C1 segment of cervical spinal cord (tissue), 14 donors: ENCODE data around the gene OLFM1.
A peak's percentile ranks its signal among the peaks of the same experiment; 100 is the strongest.

Source experiments
- DNase-seq, 14 donors: peaks; one replicate each; lab custom pipeline; 2025; lab: John Stamatoyannopoulos, UW

The OLFM1 gene

GRCh38 chr9:135088979-135089847 lies 1.7 kb downstream of the OLFM1 start:
- DNase-seq, result peak in 1 of 14 donors; percentile 69

- no peak for DNase-seq
These were observed 2.6 kb downstream of the OLFM1 start for GRCh38 chr9:135090081-135090480.

DNA sequence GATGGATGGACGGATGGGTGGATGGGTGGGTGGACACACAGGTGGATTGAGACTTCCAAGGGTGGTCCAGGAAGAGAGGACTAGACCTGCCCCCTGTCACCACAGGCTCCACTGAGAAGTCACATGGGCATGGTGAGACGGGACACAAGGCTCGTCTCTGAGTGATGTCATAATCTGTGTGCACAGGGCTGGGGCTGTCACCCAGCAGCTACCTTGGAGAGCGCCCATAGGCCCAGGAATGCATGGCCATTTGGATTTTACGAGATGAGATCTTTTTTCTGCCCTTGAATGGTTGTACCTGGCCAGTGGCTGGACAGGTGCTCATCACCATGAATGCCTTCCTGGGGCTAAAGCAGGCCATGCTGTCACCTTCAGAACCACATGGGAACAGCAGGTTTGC lies 3.1 kb downstream of the OLFM1 start:
- DNase-seq, result no peak

- DNase-seq, result no peak
These were observed 4.1 kb downstream of the OLFM1 start for GRCh38 chr9:135091545-135091944.

DNA sequence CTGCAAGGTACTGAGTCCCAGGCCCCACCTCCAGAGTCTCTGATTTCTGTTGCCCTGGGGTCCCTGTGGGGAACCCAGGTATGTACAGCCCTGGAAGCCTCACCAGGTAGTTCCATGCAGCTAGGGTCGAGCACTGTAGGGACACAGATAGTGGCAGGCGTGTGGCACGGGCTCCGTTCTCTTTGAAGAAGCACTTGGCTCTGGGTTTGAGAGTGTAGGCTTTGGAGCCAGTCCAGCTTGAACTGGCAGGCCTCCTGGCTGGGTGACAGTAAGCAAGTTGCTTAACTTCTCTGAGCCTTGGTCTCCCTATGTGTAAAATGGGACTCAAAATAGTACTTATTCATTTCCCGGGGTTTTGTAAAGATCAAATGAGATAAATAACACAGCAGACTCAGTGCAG lies 5.6 kb downstream of the OLFM1 start:
- DNase-seq, result no peak

DNA sequence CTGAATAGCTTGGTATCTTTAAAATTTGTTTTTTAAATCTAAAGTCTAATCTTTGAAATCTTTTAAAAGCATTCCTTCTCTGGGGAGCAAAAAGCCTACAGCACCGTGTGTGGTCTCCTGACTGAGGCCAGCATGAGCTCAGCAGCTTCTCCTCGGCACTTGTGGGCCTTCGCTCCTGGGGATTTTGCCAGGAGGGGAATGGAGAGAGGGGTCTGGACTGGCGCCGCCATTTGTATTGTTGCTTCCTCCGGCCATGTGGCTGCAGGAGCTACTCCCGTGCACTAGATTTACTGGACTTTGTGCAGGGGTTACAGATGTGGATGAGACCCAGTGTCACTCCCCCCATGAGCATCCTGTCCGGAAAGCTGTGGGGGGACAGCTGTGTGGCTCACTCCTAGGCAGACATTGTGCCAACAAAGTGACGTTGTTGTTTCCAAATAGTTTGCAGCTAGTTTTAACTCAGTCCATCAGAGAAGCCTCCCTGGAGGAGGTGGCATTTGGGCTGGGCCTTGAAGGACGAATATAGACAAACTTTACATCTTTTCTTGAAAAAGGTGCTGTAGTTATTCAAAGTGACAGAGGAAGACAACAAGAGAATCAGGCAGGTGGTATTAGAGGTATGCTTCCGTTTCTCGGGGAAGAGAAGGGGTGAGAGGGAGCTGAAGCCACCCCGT lies 6.6 kb downstream of the OLFM1 start:
- no peak for DNase-seq

DNA sequence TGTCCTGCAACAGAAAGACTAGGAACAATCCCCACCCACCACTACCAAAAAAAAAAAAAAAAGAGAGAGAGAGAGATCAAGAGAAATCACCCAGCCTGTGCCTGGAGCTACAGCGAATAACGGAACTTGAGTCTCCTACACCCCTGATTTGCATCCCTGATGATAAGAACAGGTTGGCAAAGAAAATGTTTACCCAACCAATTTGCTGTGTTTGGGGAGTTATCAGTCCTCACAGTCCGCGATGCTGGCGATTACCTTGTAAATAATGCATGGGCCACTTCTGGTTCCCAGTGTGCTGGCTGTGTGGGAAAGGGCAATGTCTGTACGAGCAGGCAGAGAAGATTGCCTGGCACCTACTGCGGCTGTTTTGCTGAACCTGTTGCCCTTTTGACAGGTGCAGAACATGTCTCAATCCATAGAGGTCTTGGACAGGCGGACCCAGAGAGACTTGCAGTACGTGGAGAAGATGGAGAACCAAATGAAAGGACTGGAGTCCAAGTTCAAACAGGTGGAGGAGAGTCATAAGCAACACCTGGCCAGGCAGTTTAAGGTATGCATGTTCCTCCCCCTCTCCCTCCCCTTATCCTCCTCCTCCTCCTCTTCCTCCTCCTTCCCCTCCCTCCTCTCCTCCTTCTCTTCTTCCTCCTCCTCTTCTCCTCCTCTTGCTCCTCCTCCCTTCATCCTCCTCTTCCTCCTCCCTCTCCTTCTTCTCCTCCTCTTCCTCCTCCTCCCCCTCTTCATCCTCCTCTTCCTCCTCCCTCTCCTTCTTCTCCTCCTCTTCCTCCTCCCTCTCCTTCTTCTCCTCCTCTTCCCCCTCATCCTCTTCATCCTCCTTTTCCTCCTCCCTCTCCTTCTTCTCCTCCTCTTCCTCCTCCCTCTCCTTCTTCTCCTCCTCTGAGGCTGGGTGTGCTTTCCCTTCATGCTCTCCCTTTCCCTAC lies 8.3 kb downstream of the OLFM1 start:
- DNase-seq, result no peak

DNA sequence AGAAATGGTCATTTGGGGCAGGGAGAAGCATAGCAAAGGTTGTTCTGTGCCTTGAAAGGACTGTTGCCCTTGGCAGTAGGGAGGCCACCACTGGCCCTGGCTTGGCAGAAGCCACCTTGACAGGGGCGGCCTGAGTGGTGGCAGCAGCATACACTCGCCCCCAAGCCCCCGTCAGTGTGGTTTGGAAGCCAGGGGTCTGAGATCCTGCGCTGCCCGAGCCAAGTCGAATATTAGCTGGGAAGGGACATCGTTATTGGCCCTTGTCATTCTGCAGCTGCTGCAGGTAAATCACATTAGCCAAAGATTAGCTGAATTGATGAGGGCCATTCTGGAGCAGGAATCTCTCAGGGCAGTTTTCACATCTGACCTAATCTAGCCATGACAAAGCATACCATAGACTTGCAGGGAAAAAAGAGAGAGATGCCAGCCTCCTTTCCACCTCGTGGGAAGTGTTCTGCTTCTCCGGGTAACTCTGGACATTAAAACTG lies 9.0 kb downstream of the OLFM1 start:
- DNase-seq, result no peak

GRCh38 chr9:135098400-135099105 lies 11.1 kb downstream of the OLFM1 start:
- no peak for DNase-seq

GRCh38 chr9:135099574-135099973 lies 12.1 kb downstream of the OLFM1 start:
- no peak for DNase-seq

- DNase-seq, result peak in 1 of 14 donors; percentile 35
These were observed 12.8 kb downstream of the OLFM1 start for GRCh38 chr9:135100241-135100681.

GRCh38 chr9:135100725-135101410 lies 13.4 kb downstream of the OLFM1 start:
- DNase-seq, result no peak

DNA sequence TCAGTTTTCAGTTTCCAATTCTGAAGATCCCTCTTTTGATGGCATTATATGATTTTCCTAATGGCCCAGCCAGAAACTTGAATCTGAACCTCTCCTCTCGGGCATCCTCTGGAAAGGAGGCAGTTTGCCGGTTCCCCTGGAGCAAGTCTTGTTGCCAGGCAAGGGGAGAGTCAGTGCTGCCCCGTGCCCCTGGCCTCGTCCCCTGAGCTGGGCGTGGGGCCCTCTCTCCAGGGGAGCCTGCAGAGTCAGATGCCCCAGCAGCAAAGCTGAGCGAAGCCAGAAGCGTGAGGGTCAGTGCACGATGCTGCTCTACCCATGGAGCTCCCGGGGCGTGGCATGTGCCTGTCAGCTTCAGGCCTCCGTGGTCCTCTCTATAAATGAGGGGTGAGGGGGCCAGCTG lies 14.0 kb downstream of the OLFM1 start:
- DNase-seq, result peak in 6 of 14 donors; percentile 9 to 29 (median 24)

- DNase-seq, result no peak
These were observed 14.5 kb downstream of the OLFM1 start for GRCh38 chr9:135101926-135102325.

DNA sequence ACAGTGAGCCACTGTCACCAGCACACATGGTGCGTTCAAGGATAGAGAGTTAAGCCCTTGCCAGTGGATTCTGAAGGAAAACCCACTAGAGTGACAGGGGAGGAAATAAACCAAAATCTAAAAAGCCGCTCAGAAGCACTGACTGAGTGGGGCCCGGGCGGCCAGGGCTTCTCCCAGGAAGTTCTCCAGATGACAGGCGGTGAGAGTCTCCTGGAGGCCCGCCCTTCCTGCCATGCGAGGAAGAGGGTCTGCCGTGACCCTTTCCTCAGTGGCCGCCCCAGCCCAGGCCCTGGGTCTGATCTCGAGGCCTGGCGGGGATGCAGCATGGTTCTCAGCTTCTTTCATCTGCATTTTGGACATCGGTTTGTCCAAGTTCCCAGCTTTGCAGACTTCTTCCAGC lies 14.9 kb downstream of the OLFM1 start:
- no peak for DNase-seq

- peak in 6 of 14 donors; percentile 11 to 97 (median 28) for DNase-seq
These were observed 15.6 kb downstream of the OLFM1 start for GRCh38 chr9:135103001-135103446.

- DNase-seq, result peak in 1 of 14 donors; percentile 71
These were observed 16.6 kb downstream of the OLFM1 start for GRCh38 chr9:135103931-135104639.

DNA sequence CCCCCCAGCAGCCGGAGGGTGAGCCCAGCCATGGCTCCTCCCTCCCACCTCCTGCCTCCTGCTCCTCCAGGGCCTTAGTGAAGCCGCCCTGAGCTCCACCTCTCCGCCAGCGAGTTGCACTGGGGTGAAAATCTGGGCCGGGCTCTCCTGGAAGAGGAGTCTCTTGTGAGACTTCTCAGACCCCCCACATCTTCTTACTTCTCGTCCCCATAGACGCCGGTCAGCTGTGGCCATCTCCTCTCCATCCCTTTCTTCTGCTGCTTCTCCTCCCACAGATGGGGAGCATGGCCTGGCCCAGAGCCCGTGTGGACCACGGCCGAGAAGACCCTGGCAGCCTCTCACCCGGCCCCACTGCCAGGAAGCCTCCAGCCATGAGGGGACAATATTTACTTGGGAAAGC lies 17.3 kb downstream of the OLFM1 start:
- peak in 1 of 14 donors; percentile 70 for DNase-seq

GRCh38 chr9:135105211-135105745 lies 17.8 kb downstream of the OLFM1 start:
- peak in 1 of 14 donors; percentile 41 for DNase-seq
